H1 (cell line): ENCODE measurements around the gene SNX30. TPM values are rescaled to one million over a fixed set of nuclear protein-coding genes. Genes with fewer than 3 reads are reported as not detected.

Experiments used
- CTCF ChIA-PET: fragments of 300-600 bp; sonication (Branson Sonifier 250); formaldehyde crosslinking; loops from one replicate; lab custom pipeline; 2021; ENCODE audit not compliant: partially characterized antibody; lab: Charles Lee
- POLR2A ChIA-PET: fragments of 300-600 bp; sonication (Branson Sonifier 250); formaldehyde crosslinking; loops from one replicate; lab custom pipeline; 2021; ENCODE audit warnings: inconsistent platforms; ENCODE audit not compliant: partially characterized antibody; lab: Charles Lee
- DNase-seq, 2 experiments: peaks; one replicate each; pipeline versions ENCODE4 v3.0.0 to v3.0.0-alpha.2; 2010 to 2022; ENCODE audit warnings: low spot score in 2 of 2, low read depth in 1 of 2, mixed read lengths in 1 of 2
- FAIRE-seq: peaks from 2 replicates; lab custom pipeline; 2011; peaks lifted over from hg19 to GRCh38; lab: Jason Lieb, UNC
- H2AFZ ChIP-seq: 2 replicates; pipeline ENCODE4 v1.8.1; 2012; ENCODE audit warnings: low read length, inconsistent platforms
- H2AK5ac ChIP-seq: 2 replicates; pipeline ENCODE4 v1.6.1; 2013; ENCODE audit warnings: low read depth, low read length
- H2BK120ac ChIP-seq: replicated peaks from 2 replicates; pipeline ENCODE3; 2013; ENCODE audit warnings: low read depth, low read length, inconsistent platforms
- H2BK12ac ChIP-seq: 2 replicates; pipeline ENCODE4 v1.6.1; 2013; ENCODE audit warnings: low read depth, low read length
- H2BK15ac ChIP-seq: 2 replicates; pipeline ENCODE4 v1.6.1; 2013; ENCODE audit warnings: low read length
- H2BK20ac ChIP-seq: 2 replicates; pipeline ENCODE4 v1.6.1; 2013; ENCODE audit warnings: low read length
- H2BK5ac ChIP-seq: 2 replicates; pipeline ENCODE4 v1.6.1; 2013; ENCODE audit warnings: low read depth, low read length
- H3K14ac ChIP-seq: 2 replicates; pipeline ENCODE4 v1.6.1; 2013; ENCODE audit warnings: inconsistent platforms; ENCODE audit not compliant: insufficient read length
- H3K18ac ChIP-seq: 2 replicates; pipeline ENCODE4 v1.6.1; 2013; ENCODE audit warnings: low read length; ENCODE audit errors: extremely low read depth
- H3K23ac ChIP-seq: 2 replicates; pipeline ENCODE4 v1.6.1; 2013; ENCODE audit warnings: inconsistent platforms; ENCODE audit not compliant: insufficient read length
- H3K23me2 ChIP-seq: 2 replicates; pipeline ENCODE4 v1.6.1; 2013; ENCODE audit warnings: low read depth, low read length
- H3K27ac ChIP-seq: 2 replicates; pipeline ENCODE4 v1.6.1; 2011; ENCODE audit warnings: low read depth, low read length, inconsistent platforms
- H3K27me3 ChIP-seq, 4 experiments: replicated peaks in 1 of 4; 1 replicate in 1 of 4; 2 replicates in 3 of 4; pipeline versions ENCODE4 v1.6.1 to v1.8.1; 2011 to 2013; ENCODE audit warnings: low read length in 3 of 4, mild to moderate bottlenecking in 3 of 4, inconsistent platforms in 2 of 4, mixed read lengths in 2 of 4, moderate library complexity in 1 of 4; ENCODE audit not compliant: control insufficient read depth in 3 of 4, insufficient read depth in 3 of 4; ENCODE audit errors: extremely low read depth in 1 of 4
- H3K36me3 ChIP-seq, 4 experiments: 2 replicates each; pipeline versions ENCODE4 v1.6.1 to v1.8.1; 2011 to 2013; ENCODE audit warnings: mild to moderate bottlenecking in 4 of 4, low read length in 3 of 4, moderate library complexity in 2 of 4, control low read depth in 1 of 4, inconsistent platforms in 1 of 4; ENCODE audit not compliant: insufficient read depth in 4 of 4, control insufficient read depth in 2 of 4
- H3K4ac ChIP-seq: replicated peaks from 2 replicates; pipeline ENCODE3; 2013; ENCODE audit warnings: low read length, low read depth, mixed read lengths, inconsistent platforms; ENCODE audit not compliant: insufficient read length
- H3K4me1 ChIP-seq, 4 experiments: replicated peaks in 1 of 4; 1 replicate in 1 of 4; 2 replicates in 3 of 4; pipeline versions ENCODE4 v1.6.1 to v1.8.1; 2011 to 2013; ENCODE audit warnings: low read length in 3 of 4, inconsistent platforms in 2 of 4, mixed read lengths in 1 of 4; ENCODE audit not compliant: insufficient read depth in 4 of 4, control insufficient read depth in 3 of 4
- H3K4me2 ChIP-seq, 2 experiments: 2 replicates each; pipeline versions ENCODE4 v1.6.1 to v1.8.1; 2011 to 2013; ENCODE audit warnings: low read depth in 2 of 2, low read length in 2 of 2, control low read depth in 1 of 2, inconsistent platforms in 1 of 2, mild to moderate bottlenecking in 1 of 2; ENCODE audit not compliant: insufficient read depth in 1 of 2
- H3K4me3 ChIP-seq, 4 experiments: fragments of 200-600, 300-600 bp in 1 of 4; sonication (generic), shearing (Covaris generic), sonication (Bioruptor Twin) in 1 of 4; 2 replicates each; pipeline versions ENCODE4 v1.5.1 to v1.8.1; 2011 to 2016; ENCODE audit warnings: low read length in 4 of 4, low read depth in 3 of 4, control low read depth in 2 of 4, inconsistent platforms in 2 of 4, mild to moderate bottlenecking in 2 of 4, mixed read lengths in 1 of 4, moderate library complexity in 1 of 4; ENCODE audit not compliant: insufficient read depth in 2 of 4; ENCODE audit errors: extremely low read depth in 1 of 4
- H3K56ac ChIP-seq: replicated peaks from 2 replicates; pipeline ENCODE3; 2013; ENCODE audit warnings: low read depth, mild to moderate bottlenecking, mixed read lengths, low read length, inconsistent platforms; ENCODE audit not compliant: insufficient read length
- H3K79me1 ChIP-seq: 2 replicates; pipeline ENCODE4 v1.6.1; 2013; ENCODE audit warnings: low read depth, low read length, control low read depth
- H3K79me2 ChIP-seq, 2 experiments: 2 replicates each; pipeline versions ENCODE4 v1.6.1 to v1.8.1; 2012 to 2013; ENCODE audit warnings: low read length in 2 of 2, mild to moderate bottlenecking in 2 of 2, inconsistent platforms in 1 of 2; ENCODE audit not compliant: insufficient read depth in 2 of 2, control insufficient read depth in 1 of 2
- H3K9ac ChIP-seq, 4 experiments: replicated peaks in 1 of 4; 1 replicate in 1 of 4; 2 replicates in 3 of 4; pipeline versions ENCODE4 v1.6.1 to v1.8.1; 2011 to 2013; ENCODE audit warnings: low read depth in 3 of 4, low read length in 3 of 4, control low read depth in 2 of 4, mild to moderate bottlenecking in 2 of 4, moderate library complexity in 2 of 4, inconsistent platforms in 1 of 4; ENCODE audit errors: extremely low read depth in 1 of 4
- H3K9me3 ChIP-seq, 2 experiments: 2 replicates each; pipeline versions ENCODE4 v1.6.1 to v1.8.1; 2012 to 2013; ENCODE audit warnings: mild to moderate bottlenecking in 2 of 2, moderate library complexity in 2 of 2, control low read depth in 1 of 2, inconsistent platforms in 1 of 2, low read depth in 1 of 2, low read length in 1 of 2, mixed read lengths in 1 of 2; ENCODE audit not compliant: insufficient read depth in 2 of 2
- H4K20me1 ChIP-seq, 2 experiments: replicated peaks in 1 of 2; 2 replicates each; pipeline versions ENCODE3 to v1.8.1; 2011 to 2013; ENCODE audit warnings: inconsistent platforms in 2 of 2, low read length in 2 of 2, mild to moderate bottlenecking in 1 of 2; ENCODE audit not compliant: insufficient read depth in 2 of 2, control insufficient read depth in 1 of 2
- H4K5ac ChIP-seq: 2 replicates; pipeline ENCODE4 v1.6.1; 2013; ENCODE audit warnings: low read length, low read depth, mixed read lengths, inconsistent platforms; ENCODE audit not compliant: insufficient read length
- H4K8ac ChIP-seq: 2 replicates; pipeline ENCODE4 v1.8.0; 2013; ENCODE audit warnings: mild to moderate bottlenecking, moderate library complexity, low read length, inconsistent platforms; ENCODE audit not compliant: insufficient read depth; ENCODE audit errors: extremely low read depth
- H4K91ac ChIP-seq: replicated peaks from 2 replicates; pipeline ENCODE3; 2013; ENCODE audit warnings: low read length, mixed read lengths, inconsistent platforms; ENCODE audit not compliant: insufficient read length
- GTF2F1 ChIP-seq: IDR thresholded peaks from 2 replicates; pipeline ENCODE4 v1.6.1; 2012; ENCODE audit warnings: low read depth, low read length, improper control_type of control experiment, borderline replicate concordance
- WGBS, 2 experiments: shearing (Covaris generic) in 1 of 2; methylation state at CpG; one replicate each; pipeline versions ENCODE4 v1.1.6 to v1.1.7; 2013 to 2015; ENCODE audit warnings: low lambda C conversion rate in 2 of 2, mixed read lengths in 2 of 2, inconsistent platforms in 1 of 2, low coverage in 1 of 2, missing lambda C conversion rate in 1 of 2; ENCODE audit not compliant: insufficient replicate concordance in 2 of 2, insufficient coverage in 1 of 2, insufficient read length in 1 of 2; ENCODE audit errors: extremely low coverage in 1 of 2, missing lambda C conversion rate in 1 of 2; 5-methylcytosine and 5-hydroxymethylcytosine counted together
- polyA plus RNA-seq, 7 experiments: library from polyadenylated mRNA; depleted of rRNA in 3 of 7; stranded (reverse) in 5 of 7; unstranded in 2 of 7; fragments of >200 nt in 5 of 7; fragments of 200-250 nt in 2 of 7; gene quantifications; 1 replicate in 5 of 7; 2 replicates in 1 of 7; 4 replicates in 1 of 7; pipeline versions ENCODE4 v1.2.1 to v1.2.3, GENCODE V29; 2011 to 2013; ENCODE audit warnings: missing spikeins in 2 of 7, mixed read lengths in 2 of 7
- total RNA-seq: library from RNA; stranded (reverse); fragmentation: NEBNext Ultra II Directional; extraction: Animal tissue kit (Norgen Biotek cat#: 25700); gene quantifications from 2 replicates; pipeline ENCODE4 v1.2.1, GENCODE V29; 2021
- TF ChIP-seq, protein P1 (sequence below): IDR thresholded peaks from 2 replicates; pipeline ENCODE4 v1.6.1; 2011; ENCODE audit warnings: low read length, improper control_type of control experiment

SNX30 gene
- total and polyA plus RNA-seq, 2 of the 8 experiments (the other 6 are each of a cell fraction or from before 2014, with no cell fraction given), result 4.0 to 12.2 TPM

DNA sequence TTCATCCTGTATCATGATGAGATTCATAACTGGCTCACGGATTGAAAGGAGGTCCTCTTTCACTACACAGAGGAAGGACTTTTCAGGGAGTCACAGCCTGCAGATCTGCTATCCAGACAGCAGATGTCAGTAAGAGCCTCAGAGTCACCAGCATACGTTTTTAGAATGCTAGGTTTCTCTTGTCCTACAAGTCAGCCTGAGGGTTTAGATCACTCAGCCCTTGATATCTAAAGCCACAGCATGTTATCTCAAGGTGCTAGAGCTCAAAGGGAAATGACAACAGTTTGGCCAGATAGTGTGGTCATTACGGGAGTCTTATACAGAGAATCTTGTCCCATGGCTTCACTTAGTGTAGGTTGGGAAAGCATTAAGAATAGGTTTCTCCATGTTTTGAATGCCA is 171.0 kb downstream of the SNX30 start:
- no peaks in the 10 kb centered on the region for H3K79me2 ChIP-seq
- no peak overlapping the region for H3K27ac ChIP-seq
- no peak overlapping the region for H3K56ac ChIP-seq
- no peak overlapping the region for H2BK20ac ChIP-seq
- no peak overlapping the region for H3K4me3 ChIP-seq
- no peak overlapping the region for H2BK15ac ChIP-seq
- 35% methylated on average over 3 of the region's 3 CpGs; no CpG with 5 or more reads in 1 of the 2 experiments for WGBS, 2 experiments
- no peaks in the 10 kb centered on the region for H3K4me1 ChIP-seq
- H3K9ac ChIP-seq, result no peak overlapping the region
- no peaks in the 10 kb centered on the region for H3K23me2 ChIP-seq
- no peak overlapping the region for H2BK120ac ChIP-seq
- H2BK12ac ChIP-seq, result no peak overlapping the region
- no peaks in the 10 kb centered on the region for H3K9me3 ChIP-seq
- DNase-seq, result no peak
- POLR2A ChIA-PET, result no interaction called here
- no peak overlapping the region for H4K8ac ChIP-seq
- no peak overlapping the region for H3K4me2 ChIP-seq
- H3K36me3 ChIP-seq, result no peaks in the 10 kb centered on the region
- no peak overlapping the region for H4K5ac ChIP-seq
- no peaks in the 10 kb centered on the region for H3K79me1 ChIP-seq
- no peak overlapping the region for H3K23ac ChIP-seq
- no peak overlapping the region for H2AK5ac ChIP-seq
- no peak overlapping the region for H2AFZ ChIP-seq
- peak; percentile 95 for FAIRE-seq
- H3K4ac ChIP-seq, result no peak overlapping the region
- H4K20me1 ChIP-seq, result no peaks in the 10 kb centered on the region
- H3K18ac ChIP-seq, result no peak overlapping the region
- H3K27me3 ChIP-seq, result peaks cover 0 to 5% (median 2%) of the 10 kb centered on the region in 4 experiments; a peak in 3 of 7 replicates
- H3K14ac ChIP-seq, result no peak overlapping the region
- no peak overlapping the region for H2BK5ac ChIP-seq
- no peak overlapping the region for H4K91ac ChIP-seq
- CTCF ChIA-PET, result interaction anchor here (1.0 to 6.4 kb wide), 16 partner anchors 9 to 230 kb away, joined by 3 to 47 read pairs (median 7); partner anchors contain the start of gene SLC31A2
- TF ChIP-seq, protein P1, sequence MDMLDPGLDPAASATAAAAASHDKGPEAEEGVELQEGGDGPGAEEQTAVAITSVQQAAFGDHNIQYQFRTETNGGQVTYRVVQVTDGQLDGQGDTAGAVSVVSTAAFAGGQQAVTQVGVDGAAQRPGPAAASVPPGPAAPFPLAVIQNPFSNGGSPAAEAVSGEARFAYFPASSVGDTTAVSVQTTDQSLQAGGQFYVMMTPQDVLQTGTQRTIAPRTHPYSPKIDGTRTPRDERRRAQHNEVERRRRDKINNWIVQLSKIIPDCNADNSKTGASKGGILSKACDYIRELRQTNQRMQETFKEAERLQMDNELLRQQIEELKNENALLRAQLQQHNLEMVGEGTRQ, result no peak
- no peak for TF ChIP-seq GTF2F1
